GM12878 (cell line): Measurements from ENCODE around the gene SUPT3H. TPM values are rescaled to one million over a fixed set of nuclear protein-coding genes. Genes with fewer than 3 reads are reported as not detected.

Experiments
- ATAC-seq: fragments of 200-7000 bp; cut with Tn5 transposase; 3 replicates; pipeline ENCODE4 v1.9.1; 2020; ENCODE audit warnings: mild to moderate bottlenecking, moderate library complexity
- BruUV-seq: library from RNA; stranded (reverse); fragments of 400-500 nt; replicated peaks from 2 replicates; lab custom pipeline; 2021; lab: Mats Ljungman, UMichigan
- CTCF ChIA-PET: fragments of 300-600 bp; sonication (Branson Sonifier 250); formaldehyde crosslinking; extraction: SDS; loops from one replicate; lab custom pipeline; 2021; ENCODE audit warnings: inconsistent platforms; lab: Yijun Ruan, JAX
- POLR2A ChIA-PET: fragments of 350-600 bp; formaldehyde crosslinking; extraction: SDS; loops from one replicate; lab custom pipeline; 2021; ENCODE audit warnings: inconsistent platforms; lab: Charles Lee
- RAD21 ChIA-PET: fragments of 300-600 bp; sonication (Branson Sonifier 250); formaldehyde crosslinking; loops from one replicate; lab custom pipeline; 2023; ENCODE audit warnings: antibody characterized with exemption; ENCODE audit not compliant: unreplicated experiment; lab: Charles Lee
- SMC1A ChIA-PET: fragments of 300-600 bp; sonication (Branson Sonifier 250); formaldehyde crosslinking; loops from one replicate; lab custom pipeline; 2023; ENCODE audit not compliant: unreplicated experiment, uncharacterized antibody; lab: Charles Lee
- DNase-seq: peaks from one replicate; pipeline ENCODE4 v3.0.0-alpha.2; 2011; ENCODE audit warnings: low read depth, low spot score
- FAIRE-seq: peaks from 3 replicates; lab custom pipeline; 2011; peaks lifted over from hg19 to GRCh38; lab: Jason Lieb, UNC
- H2AFZ ChIP-seq: 2 replicates; pipeline ENCODE4 v1.6.0; 2011; ENCODE audit warnings: low read depth, low read length, control low read depth; ENCODE audit not compliant: control insufficient read depth
- H3K27ac ChIP-seq: 2 replicates; pipeline ENCODE4 v1.5.1; 2011; ENCODE audit warnings: control low read depth; ENCODE audit not compliant: control insufficient read depth, insufficient read depth
- H3K27me3 ChIP-seq, 2 experiments: replicated peaks in 1 of 2; 2 replicates each; pipeline versions ENCODE4 v1.6.0 to v1.6.1; 2011; ENCODE audit warnings: low read length in 1 of 2; ENCODE audit not compliant: control insufficient read depth in 2 of 2, insufficient read depth in 2 of 2
- H3K36me3 ChIP-seq, 2 experiments: 2 replicates each; pipeline ENCODE4 v1.5.1; 2011; ENCODE audit warnings: low read length in 1 of 2; ENCODE audit not compliant: control insufficient read depth in 2 of 2, insufficient read depth in 2 of 2
- H3K4me1 ChIP-seq: 2 replicates; pipeline ENCODE4 v1.6.1; 2011; ENCODE audit warnings: mild to moderate bottlenecking, low read length, moderate library complexity, mixed read lengths; ENCODE audit not compliant: control insufficient read depth, insufficient read depth
- H3K4me2 ChIP-seq: 2 replicates; pipeline ENCODE4 v1.6.0; 2011; ENCODE audit warnings: control low read depth; ENCODE audit not compliant: control insufficient read depth, insufficient read depth
- H3K4me3 ChIP-seq: fragments of 200-600 bp; sonication (generic); 2 replicates; pipeline ENCODE4 v1.5.1; 2016
- H3K79me2 ChIP-seq: 2 replicates; pipeline ENCODE4 v1.6.0; 2011; ENCODE audit warnings: low read length; ENCODE audit not compliant: control insufficient read depth, insufficient read depth
- H3K9ac ChIP-seq: 2 replicates; pipeline ENCODE4 v1.8.0; 2011; ENCODE audit warnings: low read length, control low read depth, mixed read lengths; ENCODE audit not compliant: control insufficient read depth, insufficient read depth
- H3K9me3 ChIP-seq: replicated peaks from 3 replicates; pipeline ENCODE4 v1.5.1; 2011; ENCODE audit warnings: mild to moderate bottlenecking, low read length; ENCODE audit not compliant: control insufficient read depth, insufficient read depth
- H4K20me1 ChIP-seq: 2 replicates; pipeline ENCODE4 v1.6.0; 2011; ENCODE audit not compliant: control insufficient read depth, insufficient read depth
- HDGF ChIP-seq: fragments of 450-650 bp; IDR thresholded peaks from 2 replicates; pipeline ENCODE4 v1.6.1; 2016; ENCODE audit warnings: antibody characterized with exemption
- KAT2A ChIP-seq: conservative IDR thresholded peaks from 2 replicates; pipeline ENCODE4 v1.6.1; 2011; ENCODE audit warnings: low read depth, low read length; ENCODE audit not compliant: control insufficient read depth
- LARP7 ChIP-seq: fragments of 450-650 bp; IDR thresholded peaks from 2 replicates; pipeline ENCODE4 v1.6.1; 2017; ENCODE audit warnings: mild to moderate bottlenecking
- NFXL1 ChIP-seq: fragments of 450-650 bp; IDR thresholded peaks from 2 replicates; pipeline ENCODE4 v1.6.1; 2017; ENCODE audit warnings: antibody characterized with exemption, mild to moderate bottlenecking, borderline replicate concordance
- NR2C1 ChIP-seq: fragments of 450-650 bp; IDR thresholded peaks from 2 replicates; pipeline ENCODE4 v1.6.1; 2017; ENCODE audit warnings: antibody characterized with exemption, mild to moderate bottlenecking, moderate library complexity
- SMAD5 ChIP-seq: IDR thresholded peaks from 2 replicates; pipeline ENCODE4 v1.6.1; 2016; ENCODE audit warnings: antibody characterized with exemption, low read depth
- SMARCA5 ChIP-seq: fragments of 450-650 bp; IDR thresholded peaks from 2 replicates; pipeline ENCODE4 v1.6.1; 2017; ENCODE audit warnings: mild to moderate bottlenecking
- STAT3 ChIP-seq: IDR thresholded peaks from 2 replicates; pipeline ENCODE4 v1.6.1; 2011; ENCODE audit warnings: low read depth, low read length, improper control_type of control experiment
- YBX1 ChIP-seq: fragments of 450-650 bp; IDR thresholded peaks from 2 replicates; pipeline ENCODE4 v1.6.1; 2016; ENCODE audit warnings: antibody characterized with exemption
- ZNF207 ChIP-seq: fragments of 450-650 bp; IDR thresholded peaks from 2 replicates; pipeline ENCODE4 v1.6.1; 2014; ENCODE audit warnings: antibody characterized with exemption, mild to moderate bottlenecking, borderline replicate concordance
- WGBS: methylation state at CpG from one replicate; pipeline ENCODE4 v1.1.6; 2016; ENCODE audit warnings: low lambda C conversion rate; ENCODE audit not compliant: insufficient replicate concordance, insufficient coverage; ENCODE audit errors: missing lambda C conversion rate; 5-methylcytosine and 5-hydroxymethylcytosine counted together
- in situ Hi-C: fragments of 300-500 bp; cut with MboI; formaldehyde crosslinking; loops from 9 replicates; pipeline ENCODE4 v1.14.3; 2018; ENCODE audit warnings: mixed read lengths
- intact Hi-C: fragments of 100-400 bp; cut with micrococcal nuclease; formaldehyde crosslinking; loops from one replicate; pipeline ENCODE4 v1.14.2; 2022; ENCODE audit not compliant: unreplicated experiment
- polyA plus RNA-seq, 11 experiments: library from polyadenylated mRNA; depleted of rRNA in 4 of 11; unstranded in 6 of 11; stranded (reverse) in 5 of 11; fragments of >200 nt; fragmentation: Nextera tagmentation in 4 of 11; fragmentation: Illumina TruSeq in 1 of 11; extraction: Ambion mirVana in 4 of 11; extraction: Trizol in 1 of 11; gene quantifications; 1 replicate in 1 of 11; 2 replicates in 10 of 11; pipeline versions ENCODE4 v1.2.1 to v1.2.3, GENCODE V29; 2011 to 2016; ENCODE audit warnings: inconsistent platforms in 2 of 11, missing spikeins in 2 of 11, low read depth in 1 of 11
- total RNA-seq, 4 experiments: library from RNA; depleted of rRNA in 3 of 4; stranded (reverse); fragments of >200 nt in 3 of 4; fragmentation: Illumina TruSeq in 1 of 4; extraction: Trizol in 1 of 4; gene quantifications; 2 replicates each; pipeline versions ENCODE4 v1.2.1 to v1.2.3, GENCODE V29; 2013 to 2021
- TF ChIP-seq, protein P1 (sequence below): fragments of 450-650 bp; IDR thresholded peaks from 2 replicates; pipeline ENCODE4 v1.6.1; 2018; ENCODE audit warnings: mild to moderate bottlenecking, low read depth, moderate library complexity; ENCODE audit not compliant: partially characterized antibody
- TF ChIP-seq, protein P2 (sequence below): fragments of 450-650 bp; conservative IDR thresholded peaks from 2 replicates; pipeline ENCODE4 v1.6.1; 2017; ENCODE audit warnings: mild to moderate bottlenecking, moderate library complexity
- TF ChIP-seq, protein P3 (sequence below): IDR thresholded peaks from 2 replicates; pipeline ENCODE4 v1.6.1; 2012; ENCODE audit warnings: low read depth, low read length, improper control_type of control experiment

The SUPT3H gene
- total and polyA plus RNA-seq, 10 of the 15 experiments (the other 5 are each of a cell fraction or from before 2014, with no cell fraction given): 0.51 to 3.7 (median 2.0) TPM

DNA sequence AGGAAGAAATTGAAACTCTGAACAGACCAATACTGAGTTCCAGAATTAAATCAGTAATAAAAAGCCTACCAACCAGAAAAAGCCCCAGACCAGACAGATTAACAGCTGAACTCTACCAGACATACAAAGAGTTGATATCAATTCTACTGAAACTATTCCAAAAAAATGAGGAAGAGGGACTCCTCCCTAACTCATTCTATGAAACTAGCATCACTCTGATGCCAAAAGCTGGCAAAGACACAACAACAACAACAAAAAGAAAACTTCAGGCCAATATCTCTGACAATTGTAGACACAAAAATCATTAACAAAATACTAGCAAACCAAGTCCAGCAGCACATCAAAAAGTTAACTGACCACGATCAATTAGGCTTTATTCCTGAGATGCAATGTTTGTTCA, 295.6 kb downstream of the SUPT3H start:
- DNase-seq (no peak), FAIRE-seq (no peak), ATAC-seq (no peak)
- no peak overlapping the region for H2AFZ ChIP-seq
- no peak overlapping the region for H3K27ac ChIP-seq
- H3K4me3 ChIP-seq: no peak overlapping the region
- CTCF ChIA-PET: interaction anchor here (0.9 to 1.3 kb wide), 2 partner anchors 8 to 9 kb away, joined by 3 read pairs; no protein-coding TSS in a partner anchor
- H3K4me1 ChIP-seq: no peaks in the 10 kb centered on the region
- SMC1A ChIA-PET: no interaction called here
- no peaks in the 10 kb centered on the region; the same call in 2 of the 3 replicates for H3K9me3 ChIP-seq
- H3K4me2 ChIP-seq: no peak overlapping the region
- no peak overlapping the region for H3K9ac ChIP-seq
- no peaks in the 10 kb centered on the region for H3K79me2 ChIP-seq
- intact Hi-C loops: loop anchor here (10.0 kb wide), 1 partner anchor 333 kb away; no protein-coding TSS in a partner anchor
- no peaks in the 10 kb centered on the region for H4K20me1 ChIP-seq
- no peaks in the 10 kb centered on the region for H3K27me3 ChIP-seq
- no TSS peak for BruUV-seq
- RAD21 ChIA-PET: no interaction called here
- in situ Hi-C loops: no loop called here
- H3K36me3 ChIP-seq: no peaks in the 10 kb centered on the region
- no peak for TF ChIP-seq SMAD5
- TF ChIP-seq, protein P1, sequence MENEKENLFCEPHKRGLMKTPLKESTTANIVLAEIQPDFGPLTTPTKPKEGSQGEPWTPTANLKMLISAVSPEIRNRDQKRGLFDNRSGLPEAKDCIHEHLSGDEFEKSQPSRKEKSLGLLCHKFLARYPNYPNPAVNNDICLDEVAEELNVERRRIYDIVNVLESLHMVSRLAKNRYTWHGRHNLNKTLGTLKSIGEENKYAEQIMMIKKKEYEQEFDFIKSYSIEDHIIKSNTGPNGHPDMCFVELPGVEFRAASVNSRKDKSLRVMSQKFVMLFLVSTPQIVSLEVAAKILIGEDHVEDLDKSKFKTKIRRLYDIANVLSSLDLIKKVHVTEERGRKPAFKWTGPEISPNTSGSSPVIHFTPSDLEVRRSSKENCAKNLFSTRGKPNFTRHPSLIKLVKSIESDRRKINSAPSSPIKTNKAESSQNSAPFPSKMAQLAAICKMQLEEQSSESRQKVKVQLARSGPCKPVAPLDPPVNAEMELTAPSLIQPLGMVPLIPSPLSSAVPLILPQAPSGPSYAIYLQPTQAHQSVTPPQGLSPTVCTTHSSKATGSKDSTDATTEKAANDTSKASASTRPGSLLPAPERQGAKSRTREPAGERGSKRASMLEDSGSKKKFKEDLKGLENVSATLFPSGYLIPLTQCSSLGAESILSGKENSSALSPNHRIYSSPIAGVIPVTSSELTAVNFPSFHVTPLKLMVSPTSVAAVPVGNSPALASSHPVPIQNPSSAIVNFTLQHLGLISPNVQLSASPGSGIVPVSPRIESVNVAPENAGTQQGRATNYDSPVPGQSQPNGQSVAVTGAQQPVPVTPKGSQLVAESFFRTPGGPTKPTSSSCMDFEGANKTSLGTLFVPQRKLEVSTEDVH: no peak
- WGBS: 0% methylated on average over 1 of the region's 1 CpG
- POLR2A ChIA-PET: no interaction called here

DNA sequence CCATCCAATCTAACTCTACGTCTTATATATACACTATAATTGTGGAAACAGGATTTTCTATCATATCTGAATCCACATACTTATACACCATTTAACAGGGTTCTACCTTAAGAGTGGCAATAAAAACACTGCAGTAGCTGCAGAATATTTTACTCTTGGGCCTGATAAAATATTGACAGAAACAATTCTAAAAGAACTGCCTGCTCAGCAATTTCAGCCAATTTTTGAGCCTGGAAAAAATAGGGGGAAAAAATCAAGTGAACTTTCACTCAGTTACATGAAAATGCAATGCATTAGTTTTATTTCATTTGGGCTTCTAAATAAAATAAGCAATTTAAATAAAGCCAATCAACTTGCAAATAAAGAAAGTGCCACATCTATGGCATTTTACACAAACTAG, 296.1 kb downstream of the SUPT3H start:
- CTCF ChIA-PET: interaction anchor here (1.3 kb wide), 1 partner anchor 8 kb away, joined by 3 read pairs; no protein-coding TSS in a partner anchor
- BruUV-seq: no TSS peak
- Histone ChIP-seq H3K79me2 (no peaks in the 10 kb centered on the region), H3K4me2 (no peak overlapping the region), H3K9me3 (no peaks in the 10 kb centered on the region; the same call in 2 of the 3 replicates), H3K4me3 (no peak overlapping the region), H4K20me1 (no peaks in the 10 kb centered on the region), H3K27ac (no peak overlapping the region), H3K9ac (no peak overlapping the region), H2AFZ (no peak overlapping the region), H3K27me3 (no peaks in the 10 kb centered on the region), H3K36me3 (no peaks in the 10 kb centered on the region), H3K4me1 (no peaks in the 10 kb centered on the region)
- SMC1A ChIA-PET: no interaction called here
- intact Hi-C loops (loop anchor here (10.0 kb wide), 1 partner anchor 333 kb away; no protein-coding TSS in a partner anchor), in situ Hi-C loops (no loop called here)
- POLR2A ChIA-PET: no interaction called here
- RAD21 ChIA-PET: interaction anchor here (0.6 kb wide), 1 partner anchor 445 kb away, joined by 3 read pairs; no protein-coding TSS in a partner anchor
- ATAC-seq (no peak), DNase-seq (no peak), FAIRE-seq (no peak)
- WGBS: 32% methylated on average over 1 of the region's 1 CpG
- TF ChIP-seq, protein P2, sequence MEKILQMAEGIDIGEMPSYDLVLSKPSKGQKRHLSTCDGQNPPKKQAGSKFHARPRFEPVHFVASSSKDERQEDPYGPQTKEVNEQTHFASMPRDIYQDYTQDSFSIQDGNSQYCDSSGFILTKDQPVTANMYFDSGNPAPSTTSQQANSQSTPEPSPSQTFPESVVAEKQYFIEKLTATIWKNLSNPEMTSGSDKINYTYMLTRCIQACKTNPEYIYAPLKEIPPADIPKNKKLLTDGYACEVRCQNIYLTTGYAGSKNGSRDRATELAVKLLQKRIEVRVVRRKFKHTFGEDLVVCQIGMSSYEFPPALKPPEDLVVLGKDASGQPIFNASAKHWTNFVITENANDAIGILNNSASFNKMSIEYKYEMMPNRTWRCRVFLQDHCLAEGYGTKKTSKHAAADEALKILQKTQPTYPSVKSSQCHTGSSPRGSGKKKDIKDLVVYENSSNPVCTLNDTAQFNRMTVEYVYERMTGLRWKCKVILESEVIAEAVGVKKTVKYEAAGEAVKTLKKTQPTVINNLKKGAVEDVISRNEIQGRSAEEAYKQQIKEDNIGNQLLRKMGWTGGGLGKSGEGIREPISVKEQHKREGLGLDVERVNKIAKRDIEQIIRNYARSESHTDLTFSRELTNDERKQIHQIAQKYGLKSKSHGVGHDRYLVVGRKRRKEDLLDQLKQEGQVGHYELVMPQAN: no peak
- no peak for TF ChIP-seq SMARCA5
- no peak for TF ChIP-seq NR2C1
- no peak for TF ChIP-seq HDGF
- no peak for TF ChIP-seq KAT2A
- TF ChIP-seq YBX1: no peak
- TF ChIP-seq STAT3: no peak
- TF ChIP-seq ZNF207: no peak
- no peak for TF ChIP-seq NFXL1
- TF ChIP-seq LARP7: no peak
- TF ChIP-seq, protein P3, sequence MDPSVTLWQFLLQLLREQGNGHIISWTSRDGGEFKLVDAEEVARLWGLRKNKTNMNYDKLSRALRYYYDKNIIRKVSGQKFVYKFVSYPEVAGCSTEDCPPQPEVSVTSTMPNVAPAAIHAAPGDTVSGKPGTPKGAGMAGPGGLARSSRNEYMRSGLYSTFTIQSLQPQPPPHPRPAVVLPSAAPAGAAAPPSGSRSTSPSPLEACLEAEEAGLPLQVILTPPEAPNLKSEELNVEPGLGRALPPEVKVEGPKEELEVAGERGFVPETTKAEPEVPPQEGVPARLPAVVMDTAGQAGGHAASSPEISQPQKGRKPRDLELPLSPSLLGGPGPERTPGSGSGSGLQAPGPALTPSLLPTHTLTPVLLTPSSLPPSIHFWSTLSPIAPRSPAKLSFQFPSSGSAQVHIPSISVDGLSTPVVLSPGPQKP: no peak
